NCI-H2029 treated with DMSO at 0.1 percent for 48 hours (cell line): ENCODE data around the gene AP1M2.
"Not testable (repeated sequence)": the region's sequence is repeated elsewhere in the genome, so short reads cannot be mapped to it uniquely, and the experiment has no call there.

Experiments used
- DNase-seq: peaks from one replicate; lab custom pipeline; 2025; lab: John Stamatoyannopoulos, UW

AP1M2 gene

DNA sequence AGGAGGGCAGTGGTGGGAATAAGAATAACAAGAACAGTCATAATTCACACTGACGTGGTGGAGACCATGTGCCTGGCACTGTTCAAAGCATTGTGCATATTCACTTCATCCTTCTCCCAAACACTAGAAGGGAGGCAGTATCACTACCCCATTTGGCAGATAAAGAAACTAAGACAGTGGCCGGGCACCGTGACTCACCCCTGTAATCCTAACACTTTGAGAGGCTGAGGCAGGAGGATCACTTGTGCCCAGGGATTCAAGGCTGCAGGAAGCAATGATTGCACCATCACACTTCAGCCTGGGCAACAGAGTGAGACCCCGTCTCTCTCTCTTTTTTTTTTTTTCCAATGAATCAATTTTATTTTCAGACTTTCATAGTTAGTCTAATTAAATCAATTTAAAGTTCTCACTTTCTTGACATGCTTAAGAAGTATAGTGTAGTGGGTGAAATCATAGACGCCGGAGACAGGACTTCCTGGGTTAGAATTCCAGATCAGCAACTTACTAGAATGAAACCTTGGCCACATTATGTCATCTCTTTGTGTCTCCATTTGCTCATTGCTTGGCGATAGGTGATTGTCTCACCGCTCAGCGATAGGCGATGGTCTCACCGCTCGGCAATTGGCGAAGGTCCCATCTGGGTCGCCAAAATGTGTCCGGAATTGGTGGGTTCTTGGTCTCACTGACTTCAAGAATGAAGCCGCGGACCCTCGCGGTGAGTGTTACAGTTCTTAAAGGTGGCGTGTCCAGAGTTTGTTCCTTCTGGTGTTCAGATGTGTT is 48.7 kb downstream of the AP1M2 start:
- no peak for DNase-seq

GRCh38 chr19:10537668-10538067 is 49.4 kb downstream of the AP1M2 start:
- DNase-seq = no peak

- no peak for DNase-seq
Measured at GRCh38 chr19:10535613-10536012, 51.5 kb downstream of the AP1M2 start.

DNA sequence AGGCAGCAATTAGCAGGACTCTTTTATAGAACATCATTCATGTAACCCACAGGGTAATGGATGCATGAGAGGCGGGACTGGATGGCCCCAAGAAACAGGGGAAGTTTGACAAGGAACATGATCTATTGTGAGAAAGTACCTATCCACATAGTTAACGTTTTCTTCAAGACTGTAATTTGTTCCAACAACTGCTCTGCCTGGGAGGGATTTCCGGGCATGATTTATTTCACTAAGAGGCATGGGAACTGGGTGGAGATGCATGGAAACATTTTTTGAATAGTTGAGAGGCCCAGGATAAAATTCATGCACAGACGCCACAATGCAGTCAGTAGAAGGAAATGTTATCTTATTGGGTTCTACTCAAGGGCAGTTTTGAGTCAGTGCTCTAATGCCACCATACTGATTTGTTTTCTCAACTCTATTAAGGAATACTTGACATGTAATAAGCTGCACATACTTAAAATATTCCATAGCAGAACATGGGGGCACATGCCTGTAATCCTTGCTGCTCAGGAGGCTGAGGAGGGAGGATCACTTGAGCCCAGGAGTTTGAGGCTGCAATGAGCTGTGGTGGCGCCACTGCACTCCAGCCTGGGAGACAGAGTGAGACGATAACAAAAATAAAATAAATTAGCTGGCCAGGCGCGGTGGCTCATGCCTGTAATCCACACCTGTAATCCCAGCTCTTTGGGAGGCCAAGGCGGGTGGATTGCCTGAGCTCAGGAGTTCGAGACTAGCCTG is 53.3 kb downstream of the AP1M2 start:
- DNase-seq = no peak

DNA sequence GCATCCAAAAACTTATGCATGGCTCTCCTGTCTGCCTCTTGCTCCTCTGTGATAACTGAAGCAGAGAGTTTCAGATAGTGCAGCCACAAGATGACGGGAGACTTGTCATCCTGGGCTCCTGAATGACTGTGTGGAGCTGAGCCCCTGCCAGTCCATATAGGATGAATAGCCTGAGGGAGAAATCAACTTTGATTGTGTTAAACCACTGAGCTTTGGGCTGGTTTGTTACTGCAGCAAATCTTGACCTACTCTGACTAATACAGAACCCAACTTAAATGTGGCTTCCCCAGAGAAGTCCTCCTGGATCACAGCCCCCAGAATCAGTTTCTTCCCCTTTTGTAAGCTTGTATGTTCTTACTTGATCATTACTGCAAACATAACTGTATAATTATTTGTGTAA is 54.7 kb downstream of the AP1M2 start:
- DNase-seq = no peak

GRCh38 chr19:10526887-10527286 is 60.2 kb downstream of the AP1M2 start:
- DNase-seq = not testable (repeated sequence)

DNA sequence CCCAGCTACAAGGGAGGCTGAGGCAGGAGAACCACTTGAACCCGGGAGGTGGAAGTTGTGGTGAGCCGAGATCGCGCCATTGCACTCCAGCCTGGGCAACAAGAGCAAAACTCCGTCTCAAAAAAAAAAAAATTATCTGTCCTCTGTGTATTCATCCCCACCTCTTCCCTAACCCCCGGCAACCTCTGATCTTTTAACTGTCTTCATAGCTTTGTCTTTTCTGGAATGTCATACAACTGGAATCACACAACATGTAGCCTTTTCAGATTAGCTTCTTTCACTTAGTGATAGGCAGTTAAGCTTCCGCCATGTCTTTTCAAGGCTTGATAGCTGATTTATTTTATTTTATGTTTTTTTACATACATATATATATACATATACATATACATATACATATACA is 61.5 kb downstream of the AP1M2 start:
- no peak for DNase-seq

GRCh38 chr19:10523135-10523636 is 63.9 kb downstream of the AP1M2 start:
- no peak for DNase-seq
